ENCODE measurements around the gene AP4B1.

GRCh38 chr1:113846391-113847035, 58.1 kb downstream of the AP4B1 start:
- TF ChIP-seq CTCF (IDR thresholded peaks at IDR 0.05): no peak
- TF ChIP-seq POLR2A (IDR thresholded peaks at IDR 0.05): no peak

All from right lobe of liver (tissue), 4 donors.